Activated naive CD4-positive, alpha-beta T cell treated with anti-CD3 and anti-CD28 coated beads for 36 hours (primary cell): Measurements from ENCODE around the gene SLC25A20. TPM values are rescaled to one million over a fixed set of nuclear protein-coding genes. Genes with fewer than 3 reads are reported as not detected.
A peak's percentile ranks its signal among the peaks of the same experiment; 100 is the strongest.
"Not testable (repeated sequence)": the region's sequence is repeated elsewhere in the genome, so short reads cannot be mapped to it uniquely, and the experiment has no call there.

Experiments used
- CTCF ChIA-PET: fragments of 350-600 bp; sonication (Branson Sonifier 250); formaldehyde crosslinking; loops from one replicate; lab custom pipeline; 2021; ENCODE audit warnings: antibody characterized with exemption; lab: Charles Lee
- DNase-seq: peaks from one replicate; pipeline ENCODE4 v3.0.0-alpha.2; 2020
- H3K27ac Mint-ChIP-seq: one replicate; pipeline ENCODE4 v1.8.0; 2021; ENCODE audit warnings: mild to moderate bottlenecking, mixed read lengths
- H3K27me3 Mint-ChIP-seq: one replicate; pipeline ENCODE4 v1.8.0; 2021; ENCODE audit warnings: low read depth, mixed read lengths
- H3K36me3 Mint-ChIP-seq: one replicate; pipeline ENCODE4 v1.8.0; 2021; ENCODE audit warnings: low read depth, mixed read lengths
- H3K4me1 Mint-ChIP-seq: one replicate; pipeline ENCODE4 v1.8.0; 2021; ENCODE audit warnings: low read depth, mixed read lengths
- H3K4me3 Mint-ChIP-seq: one replicate; pipeline ENCODE4 v1.8.0; 2021; ENCODE audit warnings: mild to moderate bottlenecking, moderate library complexity, mixed read lengths
- H3K9me3 Mint-ChIP-seq: one replicate; pipeline ENCODE4 v1.8.0; 2021; ENCODE audit warnings: mixed read lengths
- intact Hi-C: fragments of 100-400 bp; cut with micrococcal nuclease; formaldehyde crosslinking; loops from one replicate; pipeline ENCODE4 v1.15.1; 2023
- total RNA-seq, 2 experiments: library from RNA; stranded (reverse); gene quantifications; one replicate each; pipeline ENCODE4 v1.2.3, GENCODE V29; 2021

SLC25A20 gene
- total RNA-seq, 2 experiments from 2014 or later = 12.9 to 16.2 TPM

DNA sequence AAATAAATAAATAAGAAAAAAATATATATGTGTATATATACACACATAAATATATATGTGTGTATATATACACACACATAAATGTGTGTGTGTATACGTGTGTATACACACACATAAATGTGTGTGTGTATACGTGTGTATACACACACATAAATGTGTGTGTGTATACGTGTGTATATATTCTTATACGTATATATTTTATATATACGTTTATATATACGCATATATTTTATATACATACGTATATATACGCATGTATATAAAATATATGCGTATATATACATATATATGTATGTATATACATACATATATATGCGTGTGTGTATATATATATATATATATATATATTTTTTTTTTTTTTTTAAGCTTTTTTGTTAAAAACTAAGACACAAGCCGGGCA lies 69.2 kb downstream of the SLC25A20 start:
- CTCF ChIA-PET, DNase-seq, intact Hi-C loops, H3K4me1 Mint-ChIP-seq, H3K27ac Mint-ChIP-seq, H3K4me3 Mint-ChIP-seq, H3K27me3 Mint-ChIP-seq, H3K9me3 Mint-ChIP-seq, H3K36me3 Mint-ChIP-seq: not testable (repeated sequence)

GRCh38 chr3:48827874-48828273 lies 70.8 kb downstream of the SLC25A20 start:
- H3K27me3 Mint-ChIP-seq, H3K9me3 Mint-ChIP-seq, DNase-seq, H3K4me3 Mint-ChIP-seq, H3K36me3 Mint-ChIP-seq, intact Hi-C loops, H3K4me1 Mint-ChIP-seq, H3K27ac Mint-ChIP-seq: not testable (repeated sequence)
- CTCF ChIA-PET = interaction anchor here (1.1 kb wide), 1 partner anchor 10 kb away, joined by 3 read pairs; no protein-coding TSS in a partner anchor

- peaks cover 3% of the 10 kb centered on the region for H3K4me1 Mint-ChIP-seq
- H3K9me3 Mint-ChIP-seq = no peaks in the 10 kb centered on the region
- no peaks in the 10 kb centered on the region for H3K36me3 Mint-ChIP-seq
- intact Hi-C loops = no loop called here
- CTCF ChIA-PET = no interaction called here
- H3K4me3 Mint-ChIP-seq = no peak overlapping the region
- H3K27ac Mint-ChIP-seq = no peak overlapping the region
- no peaks in the 10 kb centered on the region for H3K27me3 Mint-ChIP-seq
- DNase-seq = no peak
These were observed 72.2 kb downstream of the SLC25A20 start for GRCh38 chr3:48826451-48826850.

GRCh38 chr3:48820612-48821324 lies 77.9 kb downstream of the SLC25A20 start:
- CTCF ChIA-PET = interaction anchor here (1.1 kb wide), 1 partner anchor 19 kb away, joined by 3 read pairs; no protein-coding TSS in a partner anchor
- DNase-seq = no peak
- Mint-ChIP-seq H3K4me1 (peaks cover 18% of the 10 kb centered on the region), H3K9me3 (no peaks in the 10 kb centered on the region), H3K27me3 (no peaks in the 10 kb centered on the region), H3K36me3 (no peaks in the 10 kb centered on the region), H3K4me3 (no peak overlapping the region), H3K27ac (no peak overlapping the region)
- intact Hi-C loops = no loop called here

GRCh38 chr3:48819234-48820221 lies 79.2 kb downstream of the SLC25A20 start:
- Mint-ChIP-seq H3K36me3 (no peaks in the 10 kb centered on the region), H3K27ac (no peak overlapping the region), H3K9me3 (no peaks in the 10 kb centered on the region), H3K4me1 (peaks cover 19% of the 10 kb centered on the region), H3K4me3 (no peak overlapping the region), H3K27me3 (no peaks in the 10 kb centered on the region)
- DNase-seq = no peak
- intact Hi-C loops = no loop called here
- CTCF ChIA-PET = interaction anchor here (0.8 to 1.1 kb wide), 2 partner anchors 20 to 897 kb away, joined by 3 read pairs; no protein-coding TSS in a partner anchor

DNA sequence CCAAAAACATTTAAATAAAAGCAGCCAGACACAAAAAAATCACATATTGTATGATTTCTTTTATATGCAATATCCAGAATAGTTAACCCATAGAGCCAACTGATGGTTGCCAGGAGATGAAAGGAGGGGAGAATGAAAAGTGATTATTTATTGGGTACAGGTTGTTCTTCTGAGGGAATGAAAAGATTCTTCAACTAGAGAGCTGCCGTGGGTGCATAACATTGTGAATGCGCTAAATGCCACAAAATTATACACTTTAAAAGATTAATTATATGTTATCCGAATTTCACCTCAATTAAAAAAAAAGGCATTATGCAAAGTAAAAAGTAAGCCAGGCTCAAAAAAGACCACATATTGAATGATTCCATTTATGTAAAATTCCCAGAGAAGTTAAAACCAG lies 87.2 kb downstream of the SLC25A20 start:
- Mint-ChIP-seq H3K27me3 (no peaks in the 10 kb centered on the region), H3K9me3 (peaks cover 5% of the 10 kb centered on the region), H3K4me1 (peaks cover 36% of the 10 kb centered on the region), H3K36me3 (peaks cover 2% of the 10 kb centered on the region), H3K27ac (no peak overlapping the region), H3K4me3 (peak overlapping the region; percentile 38)
- intact Hi-C loops = no loop called here
- CTCF ChIA-PET = interaction anchor here (0.7 kb wide), 2 partner anchors 119 to 171 kb away, joined by 4 read pairs; no protein-coding TSS in a partner anchor
- no peak for DNase-seq

Other genes with a start within 250 kb of the SLC25A20 start
- 1 to 10 TPM; 4.9 to 5.1 TPM for gene CELSR3, start 236.0 kb downstream of the SLC25A20 start, total RNA-seq
- gene NCKIPSD, start 213.0 kb downstream of the SLC25A20 start, total RNA-seq = 10 to 100 TPM; 27.3 to 28.7 TPM
- gene IP6K2, start 181.7 kb downstream of the SLC25A20 start, total RNA-seq = 10 to 100 TPM; 64.3 to 68.3 TPM
- 10 to 100 TPM; 18.5 to 21.7 TPM for gene PRKAR2A, start 51.0 kb downstream of the SLC25A20 start, total RNA-seq
- gene ARIH2, start 20.0 kb upstream of the SLC25A20 start, total RNA-seq = 10 to 100 TPM; 96.1 to 99.1 TPM
- 10 to 100 TPM; 20.2 to 21.7 TPM for gene P4HTM, start 91.4 kb upstream of the SLC25A20 start, total RNA-seq
- 100 to 1,000 TPM; 119 to 120 TPM for gene WDR6, start 108.5 kb upstream of the SLC25A20 start, total RNA-seq
- gene DALRD3, start 119.7 kb upstream of the SLC25A20 start, total RNA-seq = 10 to 100 TPM; 19.5 to 19.7 TPM
- 100 to 1,000 TPM; 113 to 115 TPM for gene NDUFAF3, start 123.2 kb upstream of the SLC25A20 start, total RNA-seq
- gene IMPDH2, start 130.5 kb upstream of the SLC25A20 start, total RNA-seq = 100 to 1,000 TPM; 565 to 593 TPM
- gene QRICH1, start 195.2 kb upstream of the SLC25A20 start, total RNA-seq = 100 to 1,000 TPM; 100 to 111 TPM
- 100 to 1,000 TPM; 265 to 281 TPM for gene QARS1, start 205.9 kb upstream of the SLC25A20 start, total RNA-seq
- gene USP19, start 221.9 kb upstream of the SLC25A20 start, total RNA-seq = 10 to 100 TPM; 44.3 to 46.5 TPM
- not detected for gene LAMB2, start 234.2 kb upstream of the SLC25A20 start, total RNA-seq